GM23248 (cell line): Measurements from ENCODE around the gene DIDO1.

Source experiments
- EZH2 ChIP-seq: fragments of 200-600 bp; sonication (generic); IDR thresholded peaks from 2 replicates; pipeline ENCODE4 v1.6.1; 2018; ENCODE audit warnings: antibody characterized with exemption, mild to moderate bottlenecking; ENCODE audit not compliant: insufficient read depth, poor library complexity, severe bottlenecking
- EZH2phosphoT487 ChIP-seq: fragments of 200-600 bp; sonication (generic); IDR thresholded peaks from 2 replicates; pipeline ENCODE4 v1.6.1; 2018; ENCODE audit warnings: antibody characterized with exemption, moderate library complexity, mild to moderate bottlenecking, low read depth; ENCODE audit not compliant: insufficient read depth

GRCh38 chr20:62920039-62920645 lies 6.2 kb downstream of the DIDO1 start:
- TF ChIP-seq EZH2 (no peak), EZH2phosphoT487 (no peak)
